ENCODE data around the gene PHETA2.

DNA sequence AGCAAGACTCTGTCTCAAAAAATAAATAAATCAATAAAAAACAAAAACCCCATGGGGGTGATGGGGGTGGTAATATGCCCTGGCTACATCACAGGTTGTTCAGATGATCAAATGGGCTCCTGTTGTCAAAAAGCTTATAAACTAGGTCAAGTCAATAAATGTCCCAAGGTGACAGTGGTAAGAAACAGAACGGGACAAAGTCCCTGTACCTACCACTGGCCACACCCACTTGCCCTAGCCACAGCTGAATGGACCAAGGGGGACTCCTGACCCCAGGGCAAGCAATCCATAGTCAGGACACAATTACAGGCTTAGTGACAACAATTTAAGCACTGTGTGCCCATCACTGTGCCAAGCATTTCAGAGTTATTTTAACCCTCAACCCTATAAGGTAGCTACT is 9.4 kb upstream of the PHETA2 start:
- TF ChIP-seq, protein P1, sequence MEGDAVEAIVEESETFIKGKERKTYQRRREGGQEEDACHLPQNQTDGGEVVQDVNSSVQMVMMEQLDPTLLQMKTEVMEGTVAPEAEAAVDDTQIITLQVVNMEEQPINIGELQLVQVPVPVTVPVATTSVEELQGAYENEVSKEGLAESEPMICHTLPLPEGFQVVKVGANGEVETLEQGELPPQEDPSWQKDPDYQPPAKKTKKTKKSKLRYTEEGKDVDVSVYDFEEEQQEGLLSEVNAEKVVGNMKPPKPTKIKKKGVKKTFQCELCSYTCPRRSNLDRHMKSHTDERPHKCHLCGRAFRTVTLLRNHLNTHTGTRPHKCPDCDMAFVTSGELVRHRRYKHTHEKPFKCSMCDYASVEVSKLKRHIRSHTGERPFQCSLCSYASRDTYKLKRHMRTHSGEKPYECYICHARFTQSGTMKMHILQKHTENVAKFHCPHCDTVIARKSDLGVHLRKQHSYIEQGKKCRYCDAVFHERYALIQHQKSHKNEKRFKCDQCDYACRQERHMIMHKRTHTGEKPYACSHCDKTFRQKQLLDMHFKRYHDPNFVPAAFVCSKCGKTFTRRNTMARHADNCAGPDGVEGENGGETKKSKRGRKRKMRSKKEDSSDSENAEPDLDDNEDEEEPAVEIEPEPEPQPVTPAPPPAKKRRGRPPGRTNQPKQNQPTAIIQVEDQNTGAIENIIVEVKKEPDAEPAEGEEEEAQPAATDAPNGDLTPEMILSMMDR (IDR thresholded peaks at IDR 0.05) = no peak
- no peak for TF ChIP-seq POLR2A (IDR thresholded peaks at IDR 0.05)
